ENCODE measurements around the gene ZNF462. TPM values are rescaled to one million over a fixed set of nuclear protein-coding genes. Genes with fewer than 3 reads are reported as not detected.

ZNF462 gene
- total RNA-seq, 1 experiment from 2014 or later, result 164 TPM

DNA sequence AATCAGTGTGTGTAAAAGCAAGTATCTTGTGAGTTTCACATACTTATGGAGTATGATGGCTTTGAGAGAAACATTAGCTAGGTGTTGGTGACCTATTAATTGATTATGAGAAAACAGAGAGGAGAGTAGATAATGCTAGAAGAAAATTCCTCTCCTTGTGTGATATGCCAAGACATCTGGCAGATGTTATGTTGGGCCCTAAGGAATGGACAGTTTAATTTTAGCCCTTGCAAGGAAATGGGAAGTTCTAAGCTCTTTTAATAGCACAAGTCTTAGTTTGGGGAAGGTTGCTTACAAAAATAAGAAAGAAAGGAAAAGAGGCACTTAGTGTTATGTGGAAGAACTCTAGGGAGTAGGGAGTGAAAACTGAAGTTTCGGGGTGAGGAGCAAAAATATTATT is 5.1 kb downstream of the ZNF462 start:
- Histone ChIP-seq H4K91ac (ENCODE audit: insufficient read length, low read depth, low read length) (no peak overlapping the region), H3K27me3 (ENCODE audit: insufficient read depth, low read length) (no peaks in the 10 kb centered on the region), H3K9ac (ENCODE audit: extremely low read depth, insufficient read length, low read length) (no peak overlapping the region), H3K79me2 (ENCODE audit: insufficient read depth, low read length) (peaks cover 80% of the 10 kb centered on the region), H2BK5ac (ENCODE audit: insufficient read length, low read length) (no peak overlapping the region), H2BK20ac (ENCODE audit: low read depth, low read length, poor library complexity, severe bottlenecking) (no peak overlapping the region), H3K18ac (ENCODE audit: insufficient read length, low read depth, low read length) (no peak overlapping the region), H4K8ac (replicated peaks; ENCODE audit: insufficient read length, low read depth, low read length) (no peak overlapping the region), H3K4me1 (ENCODE audit: insufficient read depth, low read length) (peaks cover 30% of the 10 kb centered on the region; the same call in 1 of the 2 replicates), H3K79me1 (ENCODE audit: insufficient read depth, low read depth, low read length, poor library complexity, severe bottlenecking) (peaks cover 2% of the 10 kb centered on the region), H3K23ac (ENCODE audit: insufficient read length, low read depth, low read length) (no peak overlapping the region), H3T11ph (ENCODE audit: low read length) (no peak overlapping the region), H4K5ac (ENCODE audit: insufficient read length, low read depth, low read length) (no peak overlapping the region), H3K27ac (ENCODE audit: insufficient read length, low read depth, low read length) (no peak overlapping the region), H4K20me1 (ENCODE audit: control insufficient read depth, insufficient read depth, insufficient read length) (no peaks in the 10 kb centered on the region), H3K4me2 (ENCODE audit: insufficient read depth, insufficient read length, low read length) (no peak overlapping the region), H2BK12ac (ENCODE audit: insufficient read length, low read depth, low read length) (no peak overlapping the region), H2AK5ac (ENCODE audit: insufficient read length, low read length) (no peak overlapping the region), H3K9me3 (ENCODE audit: control insufficient read depth, low read depth, low read length) (no peaks in the 10 kb centered on the region), H2BK120ac (ENCODE audit: low read depth, low read length, poor library complexity, severe bottlenecking) (no peak overlapping the region), H3K56ac (ENCODE audit: insufficient read length, low read depth, low read length) (no peak overlapping the region), H3K23me2 (ENCODE audit: insufficient read length, low read depth, low read length, poor library complexity, severe bottlenecking) (peaks cover 7% of the 10 kb centered on the region), H3K4ac (ENCODE audit: low read depth, low read length) (no peak overlapping the region), H2AFZ (ENCODE audit: low read length) (no peak overlapping the region), H3K14ac (ENCODE audit: insufficient read depth, low read length) (no peak overlapping the region), H2BK15ac (ENCODE audit: low read depth, low read length) (no peak overlapping the region)
- peaks cover 17 to 49% (median 41%) of the 10 kb centered on the region in 3 experiments for H3K36me3 Mint-ChIP-seq (ENCODE audit: insufficient read depth in 1 of 3, low read depth in 3 of 3)
- no peaks in the 10 kb centered on the region; a peak in 1 of 5 replicates for H3K9me3 Mint-ChIP-seq
- WGBS (ENCODE audit: extremely low coverage, insufficient read length, low lambda C conversion rate), result no CpG with 5 or more reads among the region's 1 CpG
- H3K27me3 Mint-ChIP-seq (ENCODE audit: low read depth), result no peaks in the 10 kb centered on the region
- peak overlapping the region in 2 of 3 experiments; percentile 37 to 43; a peak in 4 of 7 replicates for H3K27ac Mint-ChIP-seq
- no peak overlapping the region; a peak in 1 of 5 replicates for H3K4me3 Mint-ChIP-seq
- TF ChIP-seq, protein P1, sequence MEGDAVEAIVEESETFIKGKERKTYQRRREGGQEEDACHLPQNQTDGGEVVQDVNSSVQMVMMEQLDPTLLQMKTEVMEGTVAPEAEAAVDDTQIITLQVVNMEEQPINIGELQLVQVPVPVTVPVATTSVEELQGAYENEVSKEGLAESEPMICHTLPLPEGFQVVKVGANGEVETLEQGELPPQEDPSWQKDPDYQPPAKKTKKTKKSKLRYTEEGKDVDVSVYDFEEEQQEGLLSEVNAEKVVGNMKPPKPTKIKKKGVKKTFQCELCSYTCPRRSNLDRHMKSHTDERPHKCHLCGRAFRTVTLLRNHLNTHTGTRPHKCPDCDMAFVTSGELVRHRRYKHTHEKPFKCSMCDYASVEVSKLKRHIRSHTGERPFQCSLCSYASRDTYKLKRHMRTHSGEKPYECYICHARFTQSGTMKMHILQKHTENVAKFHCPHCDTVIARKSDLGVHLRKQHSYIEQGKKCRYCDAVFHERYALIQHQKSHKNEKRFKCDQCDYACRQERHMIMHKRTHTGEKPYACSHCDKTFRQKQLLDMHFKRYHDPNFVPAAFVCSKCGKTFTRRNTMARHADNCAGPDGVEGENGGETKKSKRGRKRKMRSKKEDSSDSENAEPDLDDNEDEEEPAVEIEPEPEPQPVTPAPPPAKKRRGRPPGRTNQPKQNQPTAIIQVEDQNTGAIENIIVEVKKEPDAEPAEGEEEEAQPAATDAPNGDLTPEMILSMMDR (conservative IDR thresholded peaks at IDR 0.05), result no peak
- peaks cover 82 to 85% of the 10 kb centered on the region in 2 experiments for H3K4me1 Mint-ChIP-seq
- DNase-seq, result no peak
